Inflammatory macrophage treated with lipopolysaccharide for 4 hours (primary cell): ENCODE measurements around the gene UBLCP1.
"Not testable (repeated sequence)": the region's sequence is repeated elsewhere in the genome, so short reads cannot be mapped to it uniquely, and the experiment has no call there.

Experiments
- DNase-seq: peaks from one replicate; pipeline ENCODE4 v3.0.0-alpha.2; 2020

UBLCP1 gene

DNA sequence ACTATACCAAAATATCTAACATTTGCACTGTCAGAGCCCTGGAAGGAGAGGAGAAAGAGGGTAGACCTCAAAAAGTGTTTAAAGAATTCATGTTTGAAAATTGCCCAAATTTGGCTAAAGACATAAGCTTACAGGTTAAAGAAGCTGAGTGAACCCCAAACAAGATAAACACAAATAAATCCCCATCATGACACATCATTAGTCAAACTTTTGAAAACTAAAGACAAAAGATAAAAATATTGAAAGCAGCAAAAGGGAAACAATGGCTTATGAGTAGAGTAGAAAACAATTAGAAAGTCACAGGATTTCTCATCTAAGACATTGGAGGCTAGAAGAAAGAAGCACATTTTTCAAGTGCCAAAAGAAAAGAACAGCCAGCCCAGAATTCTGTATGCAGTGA is 6.1 kb upstream of the UBLCP1 start:
- no peak for DNase-seq

DNA sequence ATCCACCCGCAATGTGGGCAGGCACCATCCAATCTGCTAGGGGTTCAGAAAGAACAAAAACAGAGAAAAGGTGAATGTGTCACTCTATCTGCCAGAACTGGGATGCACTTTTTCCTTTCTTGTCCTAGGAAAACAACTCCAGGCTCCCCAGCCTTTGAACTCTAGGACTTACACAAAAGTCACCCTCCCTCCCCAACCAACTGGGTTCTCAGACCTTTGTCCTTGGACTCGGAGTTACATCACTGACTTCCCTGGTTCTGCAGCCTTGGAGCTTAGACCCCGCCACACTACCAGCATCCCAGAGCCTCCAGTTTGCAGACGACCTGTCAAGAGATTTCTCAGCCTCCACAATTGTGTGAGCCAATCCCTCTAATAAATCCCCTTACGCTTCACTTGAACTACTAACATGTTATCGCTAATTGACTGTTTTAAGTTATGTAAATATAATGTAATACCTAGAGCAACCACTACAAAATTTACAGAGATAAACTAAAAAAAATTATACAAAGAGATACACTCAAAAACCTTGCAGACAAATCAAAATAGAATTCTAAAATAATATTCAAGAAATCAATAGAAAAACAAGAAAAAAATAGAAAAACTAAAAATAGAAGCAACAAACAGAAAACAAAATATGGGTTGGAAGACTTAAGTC is 5.3 kb upstream of the UBLCP1 start:
- no peak for DNase-seq

DNA sequence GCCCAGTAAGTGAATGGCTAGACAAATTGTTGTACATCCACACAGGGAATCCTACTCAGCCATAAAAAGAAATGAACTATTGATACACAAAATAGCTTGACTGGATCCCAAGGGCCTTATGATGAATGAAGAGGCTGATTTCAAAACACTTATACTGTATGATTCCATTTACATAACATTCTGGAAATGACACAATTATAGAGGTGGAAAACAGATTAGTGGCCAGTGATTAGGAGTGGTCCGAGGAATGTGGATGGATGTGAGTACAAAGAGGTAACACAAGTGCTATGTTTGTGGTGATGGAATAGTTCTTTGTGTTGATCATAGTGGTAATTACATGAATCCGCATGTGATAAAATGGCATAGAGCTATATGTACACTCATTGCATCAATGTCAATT is 4.7 kb upstream of the UBLCP1 start:
- DNase-seq, result no peak

DNA sequence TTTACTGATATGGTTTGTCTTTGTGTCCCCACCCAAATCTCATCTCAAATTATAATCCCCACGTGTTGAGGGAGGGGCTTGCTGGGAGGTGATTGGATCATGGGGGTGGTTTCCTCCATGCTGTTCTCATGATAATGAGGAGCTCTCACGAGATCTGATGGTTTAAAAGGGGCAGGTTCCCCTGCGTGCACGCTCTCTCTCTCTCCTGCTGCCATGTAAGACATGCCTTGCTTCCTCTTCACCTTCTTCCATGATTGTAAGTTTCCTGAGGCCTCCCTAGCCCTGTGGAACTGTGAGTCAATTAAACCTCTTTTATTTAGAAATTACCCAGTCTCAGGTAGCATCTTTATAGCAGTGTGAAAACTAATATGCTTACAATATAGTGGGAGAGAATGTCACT is 2.9 kb upstream of the UBLCP1 start:
- DNase-seq, result not testable (repeated sequence)

DNA sequence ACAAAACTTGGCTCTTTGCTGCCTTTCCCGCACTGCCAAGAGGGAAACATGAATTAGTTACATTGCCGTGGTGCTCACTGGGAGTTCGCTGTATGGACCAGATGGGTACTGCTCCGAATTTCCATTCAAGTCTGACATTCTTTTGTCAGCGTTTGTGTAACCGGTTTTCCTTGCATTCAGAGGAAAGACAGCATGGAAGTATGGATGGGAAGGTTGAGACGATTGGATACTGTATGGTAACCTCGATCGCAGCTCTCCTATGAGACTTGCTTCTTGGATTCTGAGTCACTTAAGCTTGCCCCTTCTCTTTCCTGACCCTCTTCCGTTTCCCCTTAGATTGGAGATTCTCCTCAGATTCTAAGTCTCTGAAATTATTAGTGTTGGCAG is 625 bp upstream of the UBLCP1 start:
- DNase-seq, result no peak

DNA sequence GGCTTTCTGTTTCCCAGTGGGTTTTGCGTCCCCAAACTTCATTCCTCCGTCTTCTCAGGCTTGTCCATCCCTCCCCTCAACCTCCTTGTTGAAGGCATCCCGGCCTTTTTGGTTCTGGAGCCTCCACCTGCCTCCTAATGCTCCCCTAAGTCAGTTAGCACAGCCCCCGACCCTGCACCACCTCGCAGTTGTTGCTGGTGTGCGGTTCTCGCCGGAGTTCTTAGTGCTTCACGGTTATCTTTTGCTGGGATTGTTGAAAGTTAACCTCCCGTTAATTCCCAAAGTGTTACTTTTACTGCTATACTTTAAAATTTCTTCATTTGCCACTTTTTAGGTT is 447 bp downstream of the UBLCP1 start:
- no peak for DNase-seq

DNA sequence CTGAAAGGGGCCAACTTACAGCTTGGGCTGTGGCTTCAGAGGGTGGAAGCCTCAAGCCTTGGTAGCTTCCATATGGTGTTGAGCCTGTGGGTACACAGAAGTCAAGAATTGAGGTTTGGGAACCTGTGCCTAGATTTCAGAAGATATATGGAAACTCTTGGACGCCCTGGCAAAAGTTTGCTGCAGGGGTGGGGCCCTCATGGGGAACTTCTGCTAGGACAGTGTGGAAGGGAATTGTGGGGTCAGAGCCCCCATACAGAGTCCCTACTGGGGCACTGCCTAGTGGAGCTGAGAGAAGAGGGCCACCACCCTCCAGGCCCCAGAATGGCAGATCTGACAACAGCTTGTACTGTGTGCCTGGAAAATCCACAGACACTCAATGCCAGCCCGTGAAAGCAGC is 3.7 kb downstream of the UBLCP1 start:
- not testable (repeated sequence) for DNase-seq

DNA sequence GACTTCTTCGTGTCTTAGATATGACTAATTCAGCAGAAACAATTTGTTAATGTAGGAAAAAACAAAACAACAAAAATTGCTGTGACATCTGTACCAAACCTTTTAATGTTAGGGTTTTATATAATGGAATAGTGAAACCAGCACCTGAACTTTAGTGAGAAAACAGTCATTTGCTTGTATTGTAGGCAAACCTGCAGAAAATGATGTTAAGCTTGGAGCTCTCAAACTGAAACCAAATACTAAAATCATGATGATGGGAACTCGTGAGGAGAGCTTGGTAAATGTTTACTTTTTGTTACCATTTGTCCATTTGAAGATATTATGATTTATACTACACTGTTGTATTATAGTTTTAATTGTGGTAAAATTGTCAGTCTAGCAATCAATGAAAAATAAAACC is 6.6 kb downstream of the UBLCP1 start:
- no peak for DNase-seq

DNA sequence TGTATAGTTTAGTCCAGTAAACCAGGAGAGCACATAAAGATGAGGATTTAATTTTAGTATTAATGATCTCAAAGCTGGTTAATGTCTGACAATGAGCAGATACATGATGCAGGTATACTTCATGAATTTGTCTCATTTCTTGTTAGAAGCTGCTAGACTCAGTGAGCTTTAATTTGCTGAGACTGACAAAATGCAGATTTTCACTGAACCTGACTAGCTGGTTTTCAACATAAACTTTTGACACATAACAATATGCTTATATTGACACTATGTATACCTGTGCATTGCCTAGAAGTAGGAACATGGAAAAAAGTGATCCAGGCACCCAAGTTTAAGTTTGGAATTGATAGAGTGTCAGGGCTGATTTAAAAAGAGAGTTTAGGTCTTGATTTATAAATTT is 10.8 kb downstream of the UBLCP1 start:
- DNase-seq, result no peak

DNA sequence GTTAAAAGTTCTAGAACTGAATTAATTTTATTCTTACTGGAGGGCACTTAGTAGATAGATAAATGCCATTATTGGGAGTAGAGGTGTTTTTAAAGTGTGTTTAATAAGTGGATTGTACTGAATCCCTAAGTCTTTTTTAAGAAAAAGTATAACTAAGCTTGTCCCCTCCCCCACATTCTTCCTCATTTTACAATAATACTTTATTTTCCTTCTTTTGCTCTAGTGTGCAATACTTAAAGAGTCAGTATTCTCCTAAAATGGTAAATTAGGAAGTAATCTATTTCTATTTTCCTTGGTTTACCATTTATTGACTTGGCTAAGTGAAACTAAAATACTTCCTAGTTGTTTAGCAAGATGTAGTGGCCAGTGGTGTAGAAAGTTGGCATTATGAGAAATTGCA is 11.6 kb downstream of the UBLCP1 start:
- DNase-seq, result peak; percentile 50

DNA sequence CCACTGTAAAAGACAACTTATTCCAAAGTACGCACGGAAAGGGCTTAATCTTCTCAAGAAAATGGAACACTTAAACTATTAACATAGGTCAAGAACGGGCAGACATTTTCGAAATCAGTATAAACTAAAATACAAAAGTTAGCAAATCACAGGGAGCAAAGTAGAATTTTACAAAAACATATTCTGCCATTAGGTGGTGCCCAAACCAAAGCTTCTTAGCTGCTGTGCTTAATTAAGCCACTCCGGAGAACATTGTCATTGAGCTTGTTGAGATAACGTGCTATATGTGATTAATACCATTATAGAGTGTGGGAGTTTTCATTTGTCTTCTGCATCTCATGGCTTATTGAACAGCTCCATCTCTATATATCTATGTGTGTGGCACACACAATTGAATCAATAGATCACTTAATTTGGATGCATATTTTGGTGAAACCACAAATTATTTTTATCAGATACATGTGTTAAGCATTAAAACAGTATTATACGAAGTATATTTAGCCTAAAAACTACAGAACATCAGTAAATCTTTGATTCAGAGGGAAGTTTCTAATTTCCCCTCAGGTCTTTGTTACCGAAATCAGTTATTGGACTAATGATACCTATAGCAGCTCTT is 23.4 kb downstream of the UBLCP1 start:
- peak; percentile 69 for DNase-seq

DNA sequence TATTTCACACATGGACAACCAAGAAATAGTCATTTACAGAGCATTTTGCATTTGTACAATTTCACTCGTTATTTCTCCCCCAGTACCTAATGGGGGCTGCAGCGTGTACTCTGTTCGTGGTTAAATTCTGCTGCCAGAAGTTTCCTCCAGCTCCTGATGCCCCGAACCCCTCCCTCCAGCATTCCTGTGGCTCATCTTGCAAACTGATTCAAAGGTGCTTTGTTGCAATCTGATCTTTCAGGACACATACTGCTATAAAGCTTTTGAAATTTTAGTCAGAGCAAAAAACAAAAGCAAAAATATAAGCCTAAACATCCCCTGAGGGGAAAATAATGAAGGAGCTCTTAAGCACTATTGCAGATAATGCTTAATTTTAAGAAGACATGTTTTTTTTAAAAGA is 27.7 kb downstream of the UBLCP1 start:
- no peak for DNase-seq

DNA sequence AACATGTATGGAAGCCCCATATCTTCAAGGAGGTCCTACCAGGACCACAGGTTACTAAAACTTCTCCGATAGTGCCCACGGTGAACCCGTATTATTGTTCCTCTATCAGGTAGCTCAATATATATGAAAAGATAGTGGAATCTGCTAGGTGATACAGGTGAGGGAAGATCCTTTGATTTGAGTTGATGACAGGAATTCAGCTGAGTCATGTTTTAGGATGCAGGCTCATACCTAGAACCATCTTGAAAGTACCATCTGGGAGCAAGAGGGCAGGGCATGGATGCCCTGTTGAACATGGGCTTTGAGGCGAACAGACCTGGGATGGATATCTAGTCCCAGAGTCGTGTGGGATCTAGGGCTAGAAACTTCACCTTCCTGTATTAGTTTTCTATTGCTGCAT is 31.8 kb downstream of the UBLCP1 start:
- no peak for DNase-seq

DNA sequence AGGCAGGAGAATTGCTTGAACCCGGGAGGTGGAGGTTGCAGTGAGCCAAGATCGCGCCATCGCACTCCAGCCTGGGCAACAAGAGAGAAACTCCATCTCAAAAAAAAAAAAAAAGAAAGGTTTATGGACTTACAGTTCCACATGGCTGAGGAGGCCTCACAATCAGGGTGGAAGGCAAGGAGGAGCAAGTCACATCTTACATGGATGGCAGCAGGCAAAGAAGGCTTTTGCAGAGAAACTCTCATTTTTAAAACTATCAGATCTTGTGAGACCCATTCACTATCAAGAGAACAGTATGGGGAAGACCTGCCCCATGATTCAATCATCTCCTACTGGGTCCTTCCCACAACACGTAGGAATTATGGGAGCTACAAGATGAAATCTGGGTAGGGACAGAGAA is 34.2 kb downstream of the UBLCP1 start:
- DNase-seq, result not testable (repeated sequence)

DNA sequence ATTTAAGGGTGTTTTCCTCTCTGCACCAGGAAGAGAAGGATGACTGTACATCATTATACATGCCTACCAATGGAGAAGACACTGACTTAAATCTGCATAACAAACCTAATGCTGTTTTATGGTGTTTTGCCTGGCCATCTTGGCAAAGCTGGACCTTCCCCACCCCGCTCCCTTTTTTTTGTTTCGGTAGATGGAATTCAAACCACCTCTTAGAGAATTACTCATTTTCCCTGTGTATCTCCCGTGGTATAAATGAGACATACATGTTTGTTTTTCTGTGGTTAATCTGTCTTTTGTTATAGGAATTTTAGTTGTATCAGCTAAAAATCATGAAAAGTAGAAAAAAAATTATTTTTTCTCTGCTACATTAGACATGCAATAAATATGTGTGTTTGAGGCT is 38.4 kb downstream of the UBLCP1 start:
- DNase-seq, result no peak

DNA sequence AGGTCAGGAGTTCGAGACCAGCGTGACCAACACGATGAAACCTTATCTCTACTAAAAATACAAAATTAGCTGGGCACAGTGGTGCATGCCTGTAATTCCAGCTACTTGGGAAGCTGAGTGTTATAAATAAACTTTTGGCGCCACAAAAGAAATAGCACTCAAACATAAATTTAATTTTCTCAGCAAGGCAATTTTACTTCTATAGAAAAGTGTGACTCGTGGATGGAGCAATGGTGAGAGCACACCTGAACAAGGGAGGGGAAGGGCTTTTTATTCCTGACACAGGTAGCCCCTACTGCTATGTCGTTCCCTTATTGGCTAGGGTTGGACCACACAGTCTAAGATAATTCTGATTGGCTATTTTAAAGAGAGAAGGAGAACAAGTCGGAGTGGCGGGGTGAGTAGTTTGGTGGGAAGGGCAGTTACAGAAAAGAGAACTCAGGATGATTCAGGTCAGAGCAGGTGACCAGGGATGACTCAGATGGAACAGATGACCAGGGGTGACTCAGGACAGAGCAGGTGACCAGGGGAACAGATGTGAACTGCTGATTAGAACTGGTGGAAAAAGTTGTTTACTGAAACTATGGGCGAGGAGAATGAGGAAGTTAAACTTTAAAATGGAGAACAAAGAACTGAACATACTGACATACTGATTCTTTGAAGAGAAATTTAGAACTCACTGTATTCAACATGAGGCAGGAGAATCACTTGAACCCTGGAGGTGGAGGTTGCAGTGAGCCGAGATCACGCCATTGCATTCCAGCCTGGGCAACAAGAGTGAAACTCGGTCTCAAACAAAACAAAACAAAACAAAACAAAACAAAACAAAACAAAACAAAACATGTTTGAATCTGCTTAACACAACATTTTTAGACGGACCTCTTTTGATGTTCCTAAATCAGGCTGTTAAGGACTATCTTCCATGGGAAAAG is 39.1 kb downstream of the UBLCP1 start:
- DNase-seq, result peak; percentile 63

DNA sequence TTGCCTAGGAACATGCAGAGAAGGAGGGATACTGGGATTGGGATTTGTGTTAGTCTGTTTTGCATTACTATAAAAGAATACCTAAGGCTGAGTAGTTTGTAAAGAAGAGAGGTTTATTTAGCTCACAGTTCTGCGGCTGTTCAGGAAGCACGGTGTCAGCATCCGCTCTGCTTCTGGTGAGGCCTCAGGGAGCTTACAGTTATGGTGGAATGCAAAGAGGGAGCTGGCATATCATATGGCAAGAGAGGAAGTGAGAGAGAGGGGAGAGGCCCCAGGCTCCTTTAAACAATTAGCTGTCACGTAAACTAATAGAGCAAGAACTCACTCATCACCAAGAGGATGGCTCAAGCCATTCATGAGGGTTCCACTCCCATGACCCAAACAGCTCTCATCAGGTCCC is 40.2 kb downstream of the UBLCP1 start:
- no peak for DNase-seq

DNA sequence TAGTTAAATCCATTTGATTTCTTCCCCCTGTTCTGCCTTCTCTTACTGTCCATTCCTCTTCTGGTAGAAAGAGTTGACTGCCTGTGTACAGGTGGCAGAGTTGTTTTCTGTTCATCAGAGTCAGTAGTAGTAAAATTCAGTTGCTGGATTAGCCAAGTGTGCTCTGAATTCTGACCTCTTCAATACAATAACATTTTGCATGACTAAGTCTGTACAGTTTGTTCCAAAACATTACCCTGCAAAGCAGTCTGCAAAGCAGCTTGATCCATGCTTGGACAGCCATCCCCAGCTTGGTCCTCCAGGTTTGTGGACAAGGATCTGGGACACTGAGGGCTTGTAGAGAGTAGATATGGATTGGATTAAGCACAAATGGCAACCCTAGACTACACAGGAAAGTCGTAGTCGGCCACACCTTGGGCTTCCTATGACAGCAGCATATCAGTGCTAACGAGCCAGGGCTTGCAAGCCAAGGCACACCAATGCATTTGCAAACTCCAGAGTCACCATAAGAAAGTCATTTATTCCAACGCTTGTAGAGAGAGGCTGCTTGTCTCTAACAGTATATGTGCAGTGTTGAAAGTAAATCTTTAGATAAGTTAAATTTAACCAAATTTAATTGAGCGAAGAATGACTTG is 42.0 kb downstream of the UBLCP1 start:
- DNase-seq, result no peak

DNA sequence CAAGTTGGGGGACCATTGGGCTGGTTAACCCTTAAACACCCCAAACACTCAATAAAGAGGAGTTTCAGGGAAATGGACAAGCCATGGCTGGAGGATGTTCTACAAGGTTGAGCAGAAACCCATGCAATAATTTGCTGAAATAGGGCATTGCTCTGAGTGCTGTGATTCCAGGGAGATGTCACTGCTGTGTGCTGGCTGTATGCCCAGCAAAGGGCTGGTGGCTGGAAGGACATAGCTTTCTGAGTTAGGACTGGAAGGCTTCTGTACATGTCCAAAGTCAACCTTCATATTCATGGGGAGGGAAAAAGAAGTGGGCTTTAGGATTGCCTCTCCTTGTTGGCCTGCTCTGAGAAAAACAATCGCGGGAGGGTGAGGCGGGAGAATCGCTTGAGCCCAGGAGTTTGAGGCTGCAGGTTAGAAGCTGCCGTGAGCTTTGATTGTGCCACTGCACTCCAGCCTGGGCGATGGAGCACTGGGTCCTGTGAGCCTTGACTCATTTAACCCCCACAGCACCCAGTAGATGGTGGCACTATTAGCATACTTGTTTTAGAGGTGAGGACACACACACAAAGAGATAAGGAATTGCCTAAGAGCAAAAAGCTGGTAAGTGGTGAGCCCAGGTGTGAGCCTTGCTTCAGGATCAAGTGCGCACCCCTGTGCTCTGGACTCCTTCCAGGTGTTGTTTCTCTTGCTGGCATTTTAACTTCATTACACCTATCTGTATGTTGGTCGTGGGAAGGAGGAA is 46.8 kb downstream of the UBLCP1 start:
- DNase-seq, result no peak

DNA sequence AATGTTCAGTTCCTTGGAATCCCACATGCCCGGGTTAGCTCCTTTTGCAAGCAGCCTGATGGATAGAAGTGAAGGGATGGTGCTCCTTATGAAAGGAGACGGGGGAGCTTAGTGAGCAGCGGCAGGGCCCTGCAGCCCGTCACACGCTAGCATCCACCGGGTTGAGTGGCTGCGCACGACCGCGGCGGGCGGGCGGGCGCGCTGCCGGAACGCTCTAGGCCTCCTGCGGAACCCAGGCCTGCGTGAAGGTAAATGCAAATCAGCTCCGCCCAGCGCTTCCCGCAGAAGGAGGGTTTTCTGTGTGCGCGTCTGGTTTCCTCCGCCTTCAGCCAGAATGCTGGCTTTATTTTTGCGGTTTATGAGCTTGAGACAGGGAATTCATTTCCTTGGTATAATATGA is 47.4 kb downstream of the UBLCP1 start:
- no peak for DNase-seq

DNA sequence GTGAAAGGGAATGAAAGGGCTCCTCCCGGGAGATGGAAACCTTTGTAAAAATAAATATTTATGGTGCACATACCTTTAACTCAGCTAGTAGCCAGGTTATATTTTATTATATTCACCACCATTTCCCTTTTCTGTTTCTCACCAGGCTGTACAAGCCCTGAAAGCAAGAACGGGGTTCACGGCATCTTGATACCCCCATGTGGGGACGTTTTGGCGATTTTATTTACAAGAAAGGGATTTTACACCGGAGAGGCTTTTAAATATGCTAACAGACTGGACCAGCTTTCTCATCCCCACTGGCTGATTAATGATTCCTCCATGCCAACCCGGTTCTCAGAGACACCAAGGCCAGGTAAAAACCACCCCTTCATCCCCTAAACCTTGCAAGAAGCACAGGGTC is 48.0 kb downstream of the UBLCP1 start:
- DNase-seq, result no peak

DNA sequence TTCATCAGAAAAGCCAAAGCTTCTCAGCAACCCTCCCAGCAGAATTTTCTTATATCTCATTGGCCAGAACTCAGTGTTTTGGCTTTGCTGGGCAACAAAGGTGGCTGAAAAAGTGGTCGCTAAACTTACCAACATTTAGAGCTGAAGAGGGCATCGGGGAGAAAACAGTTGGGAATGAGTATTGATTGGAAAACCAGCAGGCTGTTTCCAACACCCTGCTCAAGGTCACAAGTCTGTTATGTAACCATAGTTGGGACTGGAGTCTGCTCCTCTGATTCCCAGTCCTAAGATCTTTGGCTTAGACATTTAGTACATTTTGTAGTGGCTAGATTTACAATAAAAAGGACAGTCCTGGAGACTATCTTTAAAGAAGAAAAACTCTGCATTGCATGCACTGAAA is 50.1 kb downstream of the UBLCP1 start:
- DNase-seq, result peak; percentile 48
